ENCODE results near the gene BCAT1. TPM values are rescaled to one million over a fixed set of nuclear protein-coding genes. Genes with fewer than 3 reads are reported as not detected.

BCAT1 gene
- total and polyA plus RNA-seq, 2 donors (not counting 1 experiment from before 2014, with no cell fraction given), result 0.33 to 9.6 TPM

- Histone ChIP-seq H3K4me2 (replicated peaks; ENCODE audit: low read depth, low read length, poor library complexity, severe bottlenecking) (no peak overlapping the region), H3K9me3 (ENCODE audit: control extremely low read depth in 1 of 3, control insufficient read depth in 2 of 3, insufficient read depth in 1 of 3, low read length in 2 of 3) (no peaks in the 10 kb centered on the region), H3K79me2 (ENCODE audit: control insufficient read depth, insufficient read depth, low read length) (no peaks in the 10 kb centered on the region), H3K4me3 (ENCODE audit: control extremely low read depth in 1 of 5, extremely low read depth in 1 of 5, insufficient read depth in 1 of 5, low read depth in 2 of 5, low read length in 4 of 5) (no peak overlapping the region), H3K27me3 (replicated peaks in 1 of 4; ENCODE audit: control extremely low read depth in 1 of 4, control insufficient read depth in 3 of 4, insufficient read depth in 4 of 4, low read length in 3 of 4) (no peaks in the 10 kb centered on the region), H3K9ac (ENCODE audit: low read length) (no peak overlapping the region), H3K4me1 (ENCODE audit: control insufficient read depth in 2 of 2, insufficient read depth in 2 of 2, low read length in 2 of 2) (peaks cover 0 to 13% of the 10 kb centered on the region in 2 donors), H4K20me1 (ENCODE audit: control insufficient read depth, insufficient read depth, low read length, poor library complexity, severe bottlenecking) (no peaks in the 10 kb centered on the region), H3K36me3 (replicated peaks in 1 of 2; ENCODE audit: control extremely low read depth in 1 of 2, control insufficient read depth in 1 of 2, extremely low read depth in 1 of 2, insufficient read depth in 2 of 2, low read length in 1 of 2) (no peaks in the 10 kb centered on the region), H2AFZ (ENCODE audit: insufficient read depth, low read depth, low read length, poor library complexity, severe bottlenecking) (no peak overlapping the region), H3K27ac (ENCODE audit: low read length in 2 of 2) (no peak overlapping the region)
- TF ChIP-seq, protein P1, sequence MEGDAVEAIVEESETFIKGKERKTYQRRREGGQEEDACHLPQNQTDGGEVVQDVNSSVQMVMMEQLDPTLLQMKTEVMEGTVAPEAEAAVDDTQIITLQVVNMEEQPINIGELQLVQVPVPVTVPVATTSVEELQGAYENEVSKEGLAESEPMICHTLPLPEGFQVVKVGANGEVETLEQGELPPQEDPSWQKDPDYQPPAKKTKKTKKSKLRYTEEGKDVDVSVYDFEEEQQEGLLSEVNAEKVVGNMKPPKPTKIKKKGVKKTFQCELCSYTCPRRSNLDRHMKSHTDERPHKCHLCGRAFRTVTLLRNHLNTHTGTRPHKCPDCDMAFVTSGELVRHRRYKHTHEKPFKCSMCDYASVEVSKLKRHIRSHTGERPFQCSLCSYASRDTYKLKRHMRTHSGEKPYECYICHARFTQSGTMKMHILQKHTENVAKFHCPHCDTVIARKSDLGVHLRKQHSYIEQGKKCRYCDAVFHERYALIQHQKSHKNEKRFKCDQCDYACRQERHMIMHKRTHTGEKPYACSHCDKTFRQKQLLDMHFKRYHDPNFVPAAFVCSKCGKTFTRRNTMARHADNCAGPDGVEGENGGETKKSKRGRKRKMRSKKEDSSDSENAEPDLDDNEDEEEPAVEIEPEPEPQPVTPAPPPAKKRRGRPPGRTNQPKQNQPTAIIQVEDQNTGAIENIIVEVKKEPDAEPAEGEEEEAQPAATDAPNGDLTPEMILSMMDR (IDR thresholded peaks at IDR 0.05), result no peak
- no peak for TF ChIP-seq EZH2 (IDR thresholded peaks at IDR 0.05; ENCODE audit: borderline replicate concordance, insufficient read depth, low read depth, low read length, poor library complexity, severe bottlenecking)
- Mint-ChIP-seq H3K4me3 (no peak overlapping the region), H3K9me3 (ENCODE audit: insufficient read depth) (no peaks in the 10 kb centered on the region), H3K4me1 (peaks cover 13% of the 10 kb centered on the region), H3K27ac (no peak overlapping the region), H3K27me3 (no peaks in the 10 kb centered on the region)
- DNase-seq (no peak), ATAC-seq (ENCODE audit: low read depth) (no peak)
- WGBS (ENCODE audit: insufficient coverage), result no CpG with 5 or more reads among the region's 2 CpGs
- ChIA-PET CTCF (interaction anchor here (0.8 to 1.9 kb wide), 16 partner anchors 9 to 1980 kb away, joined by 3 to 15 read pairs (median 4); no protein-coding TSS in a partner anchor), POLR2A (no interaction called here)
- intact Hi-C loops (cut with micrococcal nuclease), result loop anchor here (5.0 to 10.0 kb wide), 2 partner anchors 238 to 571 kb away; no protein-coding TSS in a partner anchor
Measured at GRCh38 chr12:24835377-24835776, 113.5 kb downstream of the BCAT1 start.

DNA sequence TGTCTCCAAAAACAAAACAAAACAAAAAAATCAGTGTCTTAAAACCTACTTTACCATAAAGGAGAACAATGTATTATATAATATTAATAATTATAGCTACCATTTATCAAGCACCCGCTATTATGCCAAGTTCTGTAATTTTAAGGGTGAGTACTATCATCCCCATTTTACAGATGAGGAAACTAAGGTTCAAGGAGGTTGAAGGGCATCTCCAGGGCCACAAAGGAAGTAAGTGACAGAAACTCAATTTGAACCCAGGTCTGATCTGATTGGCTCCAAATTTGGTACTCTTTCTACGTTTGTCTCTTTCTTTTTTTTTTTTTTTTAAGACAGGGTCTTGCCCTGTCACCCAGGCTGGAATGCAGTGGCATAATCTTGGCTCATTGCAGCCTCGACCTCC, 115.4 kb downstream of the BCAT1 start:
- Histone ChIP-seq H3K4me1 (ENCODE audit: control insufficient read depth in 2 of 2, insufficient read depth in 2 of 2, low read length in 2 of 2) (peaks cover 0 to 3% of the 10 kb centered on the region in 2 donors), H3K36me3 (replicated peaks in 1 of 2; ENCODE audit: control extremely low read depth in 1 of 2, control insufficient read depth in 1 of 2, extremely low read depth in 1 of 2, insufficient read depth in 2 of 2, low read length in 1 of 2) (no peaks in the 10 kb centered on the region), H3K9me3 (ENCODE audit: control extremely low read depth in 1 of 3, control insufficient read depth in 2 of 3, insufficient read depth in 1 of 3, low read length in 2 of 3) (no peaks in the 10 kb centered on the region), H3K79me2 (ENCODE audit: control insufficient read depth, insufficient read depth, low read length) (no peaks in the 10 kb centered on the region), H3K9ac (ENCODE audit: low read length) (no peak overlapping the region), H4K20me1 (ENCODE audit: control insufficient read depth, insufficient read depth, low read length, poor library complexity, severe bottlenecking) (no peaks in the 10 kb centered on the region), H2AFZ (ENCODE audit: insufficient read depth, low read depth, low read length, poor library complexity, severe bottlenecking) (no peak overlapping the region), H3K4me2 (replicated peaks; ENCODE audit: low read depth, low read length, poor library complexity, severe bottlenecking) (no peak overlapping the region), H3K4me3 (ENCODE audit: control extremely low read depth in 1 of 5, extremely low read depth in 1 of 5, insufficient read depth in 1 of 5, low read depth in 2 of 5, low read length in 4 of 5) (no peak overlapping the region), H3K27me3 (replicated peaks in 1 of 4; ENCODE audit: control extremely low read depth in 1 of 4, control insufficient read depth in 3 of 4, insufficient read depth in 4 of 4, low read length in 3 of 4) (no peaks in the 10 kb centered on the region), H3K27ac (ENCODE audit: low read length in 2 of 2) (no peak overlapping the region)
- H3K27me3 Mint-ChIP-seq, result no peaks in the 10 kb centered on the region
- H3K9me3 Mint-ChIP-seq (ENCODE audit: insufficient read depth), result no peaks in the 10 kb centered on the region
- H3K27ac Mint-ChIP-seq, result no peak overlapping the region
- TF ChIP-seq EZH2 (IDR thresholded peaks at IDR 0.05; ENCODE audit: borderline replicate concordance, insufficient read depth, low read depth, low read length, poor library complexity, severe bottlenecking), result no peak
- no peak for DNase-seq
- 100% methylated on average over 1 of the region's 3 CpGs for WGBS (ENCODE audit: insufficient coverage)
- intact Hi-C loops (cut with micrococcal nuclease), result loop anchor here (10.0 kb wide), 1 partner anchor 569 kb away; no protein-coding TSS in a partner anchor
- CTCF ChIA-PET, result interaction anchor here (1.2 kb wide), 1 partner anchor 48 kb away, joined by 3 read pairs; no protein-coding TSS in a partner anchor
- peaks cover 5% of the 10 kb centered on the region for H3K4me1 Mint-ChIP-seq
- POLR2A ChIA-PET, result no interaction called here
- ATAC-seq (ENCODE audit: low read depth), result no peak
- H3K4me3 Mint-ChIP-seq, result no peak overlapping the region

All from B cell (primary cell).